GM18519 (cell line): ENCODE data around the gene PIGS.
"Not testable (repeated sequence)": the region's sequence is repeated elsewhere in the genome, so short reads cannot be mapped to it uniquely, and the experiment has no call there.

Experiments used
- ATAC-seq: cut with Tn5 transposase; IDR thresholded peaks from one replicate; pipeline ENCODE4 v1.9.1; 2021; ENCODE audit warnings: mild to moderate bottlenecking, moderate library complexity; ENCODE audit not compliant: unreplicated experiment, low FRiP score

PIGS gene

DNA sequence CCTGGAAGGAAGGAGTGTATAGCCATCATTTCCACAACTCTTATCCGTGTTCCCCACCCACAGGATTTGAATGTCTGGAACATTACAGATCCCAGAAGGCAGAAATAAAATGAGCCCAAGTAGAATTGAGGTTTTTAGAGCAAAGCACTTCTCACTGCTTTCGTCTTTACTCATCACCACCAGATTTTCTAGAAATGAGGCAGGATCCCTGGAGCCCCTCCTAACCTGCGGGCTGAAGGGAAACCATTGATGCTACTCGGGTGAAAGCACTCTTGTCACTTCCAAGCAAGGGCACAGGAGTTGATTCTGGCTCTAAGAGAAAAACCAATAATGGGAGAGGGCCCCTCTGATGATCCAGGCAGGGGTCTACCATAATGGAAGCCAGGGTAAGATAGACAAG, 8.2 kb upstream of the PIGS start:
- ATAC-seq: no peak

DNA sequence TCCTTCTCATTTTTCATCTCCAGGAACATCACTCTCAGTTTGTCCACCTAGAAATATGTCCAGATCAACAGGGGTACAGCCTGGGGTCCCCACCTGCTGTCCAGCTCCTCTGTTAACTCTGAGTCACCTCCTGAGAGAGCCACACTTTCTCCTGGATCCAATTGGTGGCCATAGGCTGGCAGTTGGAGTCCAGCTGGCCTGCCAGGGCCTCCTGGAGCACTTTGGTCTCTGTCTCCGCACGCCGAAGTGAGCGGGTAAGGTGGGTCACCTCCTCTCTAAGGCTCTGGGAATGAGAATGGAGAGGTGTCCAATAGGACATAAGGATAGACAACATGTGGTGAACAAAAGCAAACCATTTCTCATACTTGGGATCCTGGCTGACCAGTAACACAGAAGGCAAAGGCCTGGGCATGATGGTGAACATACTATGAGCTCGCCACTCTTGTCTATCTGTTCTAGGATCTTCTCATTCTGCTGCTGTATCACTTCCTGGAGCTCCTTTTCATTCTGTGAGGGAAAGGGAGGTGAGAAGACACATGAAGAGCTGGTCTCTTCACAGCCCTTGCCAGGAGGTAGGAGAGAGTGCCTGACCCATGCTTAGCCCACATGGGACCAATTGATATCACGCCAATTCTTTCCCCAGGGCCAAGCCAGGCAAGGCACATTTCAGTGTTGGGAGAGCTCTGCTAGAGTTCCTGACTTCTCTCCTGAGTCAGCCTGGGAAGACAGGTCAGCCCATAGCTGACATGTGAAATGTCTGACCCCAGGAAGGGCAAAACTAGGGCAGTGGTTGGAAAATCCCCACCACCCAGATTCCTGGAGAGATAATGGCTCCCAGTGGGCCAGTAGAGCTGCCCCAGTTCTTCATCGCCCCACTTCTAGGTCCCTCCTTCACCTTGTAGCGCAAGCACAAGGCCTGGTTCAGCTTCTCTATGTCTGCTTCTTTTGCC, 7.2 kb upstream of the PIGS start:
- no peak for ATAC-seq

DNA sequence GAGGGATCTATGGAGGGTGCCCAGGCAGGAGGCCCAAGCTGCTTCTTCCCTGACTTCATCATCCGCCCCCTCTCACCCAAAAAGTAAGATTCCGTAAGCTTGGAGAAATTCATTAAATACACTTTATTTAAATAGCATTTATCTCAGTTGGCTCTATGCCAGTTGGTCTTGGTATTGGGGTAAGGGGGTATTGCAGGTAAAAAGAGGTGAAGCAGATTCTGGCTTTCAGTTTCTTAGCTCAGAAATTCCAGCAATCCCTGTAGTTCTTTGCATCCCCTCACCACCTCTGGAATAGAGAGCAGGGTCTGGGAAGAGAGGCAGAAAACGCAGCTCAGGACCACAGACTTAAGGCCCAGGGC, 6.1 kb upstream of the PIGS start:
- no peak for ATAC-seq

DNA sequence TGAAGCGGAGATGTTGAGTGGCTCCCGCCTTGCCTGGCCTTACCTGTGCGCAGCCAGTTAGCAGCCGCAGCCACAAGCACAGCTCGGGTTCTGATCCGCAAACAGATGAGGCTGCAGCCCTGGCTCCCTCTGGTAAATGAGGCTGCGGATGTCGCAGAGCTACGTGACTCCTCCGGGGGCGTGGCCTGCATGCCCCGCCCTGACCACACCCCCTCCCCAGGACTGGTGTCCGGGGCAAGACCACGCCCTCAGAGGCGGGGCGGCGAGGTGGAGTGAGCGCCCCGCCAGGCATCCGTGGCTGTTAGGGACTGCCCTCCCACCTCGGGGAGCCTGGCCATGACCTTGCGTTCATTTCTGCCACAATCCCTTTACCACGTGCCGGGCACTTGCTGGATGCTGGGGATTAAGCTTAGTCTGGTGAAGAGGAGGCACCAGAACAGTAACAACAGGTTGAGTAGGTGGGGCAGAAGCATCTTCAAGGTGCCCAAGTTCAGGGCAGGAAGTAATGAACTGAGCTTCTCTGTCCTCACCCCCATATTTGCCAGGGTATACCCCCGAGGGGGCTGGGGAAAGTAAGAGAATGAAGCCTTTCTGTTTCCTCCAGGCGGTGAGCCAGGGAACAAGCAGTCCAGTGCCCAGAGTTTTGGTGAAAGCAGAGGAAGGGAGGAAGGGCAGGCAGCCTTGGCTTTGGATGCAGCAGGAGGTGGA, 5.6 kb upstream of the PIGS start, which contains the start of gene ALDOC:
ALDOC (minus strand) TSS at position 138 of the 708 bp plus-strand sequence. CDS start 1,363 bp downstream, outside the sequence.
- peak; percentile 57 for ATAC-seq

DNA sequence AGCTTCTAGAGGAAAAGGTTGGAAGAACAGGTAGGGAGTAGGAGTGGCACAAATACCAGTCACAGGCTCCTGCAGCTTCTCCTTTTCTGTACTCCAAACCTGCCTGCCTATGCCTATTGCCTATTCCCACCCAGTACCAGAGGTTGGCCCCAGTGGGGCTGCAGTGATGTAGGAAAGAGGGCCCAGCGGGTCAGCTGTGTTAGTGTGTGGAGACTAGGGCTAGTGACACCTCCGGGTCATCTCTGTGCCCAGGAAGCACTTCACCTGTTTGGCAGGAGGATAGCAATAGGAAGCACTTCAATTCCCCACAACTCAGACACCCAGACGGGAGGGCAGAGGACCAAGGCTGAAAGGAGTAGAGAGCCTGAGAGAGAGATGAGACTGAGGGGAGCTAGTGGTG, 4.7 kb upstream of the PIGS start:
- ATAC-seq: not testable (repeated sequence)

DNA sequence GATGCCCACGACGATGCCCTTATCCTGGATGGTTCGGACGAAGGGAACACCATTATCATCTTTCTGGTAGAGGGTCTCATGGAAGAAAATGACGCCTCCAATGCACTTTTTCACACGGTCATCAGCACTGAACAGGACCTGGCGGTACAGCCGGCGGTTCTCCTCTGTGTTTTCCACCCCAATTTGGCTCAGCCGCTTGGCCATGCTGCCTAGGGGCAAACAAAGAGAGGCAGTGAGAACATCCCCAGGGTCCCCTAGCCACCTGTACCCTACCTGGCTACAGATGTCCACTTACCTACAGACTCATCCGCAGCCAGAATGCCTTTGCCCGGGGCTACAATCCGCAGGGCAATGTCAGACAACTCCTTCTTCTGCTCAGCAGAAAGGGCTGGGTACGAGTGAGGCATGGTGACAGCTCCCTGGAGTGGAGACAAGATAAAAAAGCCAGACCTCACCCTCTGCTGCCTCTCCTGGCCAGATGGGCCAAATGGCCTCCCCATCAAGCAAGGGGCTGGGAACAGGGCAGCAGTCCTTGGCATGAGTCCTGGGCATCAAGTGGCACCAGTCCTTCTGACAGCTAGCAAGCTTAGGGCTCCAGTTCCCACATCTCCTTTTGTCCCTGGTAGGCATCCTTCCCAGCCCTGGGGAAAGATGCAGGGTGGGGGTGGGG, 3.9 kb upstream of the PIGS start:
- no peak for ATAC-seq

DNA sequence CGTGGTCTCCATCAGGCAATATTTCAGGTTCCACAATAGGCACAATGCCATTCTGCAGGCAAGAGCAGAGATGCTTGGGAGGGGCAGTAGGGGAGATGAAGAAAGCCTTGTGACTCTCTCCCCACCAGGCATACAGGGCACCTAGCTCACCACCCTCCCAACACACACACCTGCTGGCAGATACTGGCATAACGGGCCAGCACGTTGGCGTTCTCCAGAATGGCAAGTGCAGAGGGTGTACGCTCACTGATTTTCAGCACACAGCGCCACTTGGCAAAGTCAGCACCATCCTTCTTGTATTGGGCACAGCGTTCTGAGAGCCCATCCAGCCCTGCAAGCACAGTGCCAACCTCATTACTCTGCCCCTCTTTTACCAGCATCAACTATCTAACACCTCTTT, 3.2 kb upstream of the PIGS start:
- ATAC-seq: no peak

DNA sequence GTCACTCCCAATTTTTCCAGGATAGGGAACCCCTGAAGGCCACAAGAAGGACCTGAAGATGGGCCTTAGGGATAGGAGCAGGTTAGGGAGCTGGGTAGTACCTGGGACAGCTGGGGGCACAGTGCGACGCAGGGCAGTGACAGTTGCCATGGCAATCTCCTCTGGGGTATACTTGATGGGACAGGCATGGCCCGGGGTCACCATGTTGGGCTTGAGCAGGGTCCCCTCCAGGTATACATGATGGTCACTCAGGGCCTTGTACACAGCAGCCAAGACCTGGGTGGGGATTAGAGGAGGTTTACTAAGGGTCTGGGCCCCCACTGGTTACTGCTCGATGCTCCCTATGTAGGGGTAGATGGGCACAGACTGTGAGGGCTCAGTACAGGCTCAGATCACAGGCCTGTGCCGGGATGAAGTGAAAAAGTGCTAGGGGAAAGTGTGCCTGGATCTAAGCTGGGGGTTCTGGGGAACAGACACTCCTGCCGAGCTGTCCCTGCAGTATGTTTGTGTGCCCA, 2.7 kb upstream of the PIGS start:
- no peak for ATAC-seq

DNA sequence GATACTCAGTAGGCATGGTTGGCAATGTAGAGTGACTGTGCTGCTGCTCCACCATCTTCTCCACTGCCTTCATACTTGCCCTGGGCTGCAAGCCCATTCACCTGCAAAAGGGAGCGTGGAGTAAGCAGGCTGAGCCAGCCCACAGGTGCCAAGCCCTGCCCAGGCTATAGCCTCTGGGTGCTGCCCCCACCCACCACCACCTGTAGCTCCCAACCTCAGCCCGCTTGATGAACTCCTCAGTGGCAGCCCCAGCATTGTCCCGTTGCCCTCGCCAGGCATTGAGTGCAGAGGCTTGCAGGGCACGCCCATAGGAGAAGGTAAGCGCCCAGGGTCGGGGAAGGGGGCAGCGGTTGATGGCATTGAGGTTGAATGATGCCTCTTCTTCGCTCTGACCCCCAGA, 2.2 kb upstream of the PIGS start:
- no peak for ATAC-seq

DNA sequence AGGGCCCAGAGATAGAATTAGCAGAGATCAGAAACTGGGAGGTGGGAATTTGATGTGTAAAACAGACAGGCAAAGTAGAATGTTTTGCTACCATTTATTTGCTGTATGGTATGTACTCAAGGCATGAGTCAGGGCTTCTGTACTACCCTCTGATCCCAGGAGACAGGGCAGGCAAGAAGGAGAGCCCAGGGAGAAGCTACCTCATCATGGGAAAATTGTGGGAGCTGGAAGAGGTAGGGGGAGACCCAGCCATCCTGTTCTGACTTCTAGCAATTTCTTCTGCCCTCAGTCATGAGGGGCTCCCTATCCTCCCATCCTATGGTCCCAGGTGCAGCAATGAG, 1.7 kb upstream of the PIGS start:
- no peak for ATAC-seq

DNA sequence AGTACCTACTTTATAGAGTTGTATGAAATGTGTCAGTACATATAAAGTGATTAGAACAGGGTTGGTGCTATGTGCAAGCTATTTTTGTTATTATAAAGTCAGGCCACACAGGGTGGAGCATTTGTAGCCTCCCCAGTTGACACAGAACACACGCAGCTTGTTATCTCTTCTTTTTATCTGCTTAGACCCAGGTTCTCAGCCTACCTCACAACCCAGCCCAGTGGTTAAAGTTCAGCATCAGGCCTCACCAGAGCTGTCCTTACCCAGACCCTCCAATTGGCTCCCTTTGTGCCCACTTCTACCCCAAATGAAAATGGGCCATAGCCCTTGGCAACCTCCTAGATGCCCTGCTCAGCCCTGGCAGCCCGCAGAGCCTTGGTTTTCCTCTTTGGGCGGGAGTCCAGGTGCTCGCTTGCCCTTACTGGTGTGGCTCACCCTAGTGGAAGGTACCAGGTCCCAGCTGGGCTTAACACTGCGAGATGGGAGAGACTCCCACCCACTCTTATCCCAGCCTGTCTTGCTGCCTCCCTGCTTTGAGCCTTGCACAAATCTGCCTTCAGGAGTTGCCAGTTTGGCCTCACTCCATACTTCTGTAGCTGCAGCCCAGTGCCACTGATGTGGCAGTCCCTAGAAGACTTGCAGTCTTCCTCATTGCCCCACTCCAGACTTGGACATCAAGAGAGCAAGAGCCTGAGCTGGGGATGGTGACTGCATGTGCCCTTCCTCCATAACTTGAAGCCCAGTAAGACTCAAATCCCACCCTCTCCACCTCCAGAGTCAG, 1.1 kb upstream of the PIGS start:
- ATAC-seq: no peak

DNA sequence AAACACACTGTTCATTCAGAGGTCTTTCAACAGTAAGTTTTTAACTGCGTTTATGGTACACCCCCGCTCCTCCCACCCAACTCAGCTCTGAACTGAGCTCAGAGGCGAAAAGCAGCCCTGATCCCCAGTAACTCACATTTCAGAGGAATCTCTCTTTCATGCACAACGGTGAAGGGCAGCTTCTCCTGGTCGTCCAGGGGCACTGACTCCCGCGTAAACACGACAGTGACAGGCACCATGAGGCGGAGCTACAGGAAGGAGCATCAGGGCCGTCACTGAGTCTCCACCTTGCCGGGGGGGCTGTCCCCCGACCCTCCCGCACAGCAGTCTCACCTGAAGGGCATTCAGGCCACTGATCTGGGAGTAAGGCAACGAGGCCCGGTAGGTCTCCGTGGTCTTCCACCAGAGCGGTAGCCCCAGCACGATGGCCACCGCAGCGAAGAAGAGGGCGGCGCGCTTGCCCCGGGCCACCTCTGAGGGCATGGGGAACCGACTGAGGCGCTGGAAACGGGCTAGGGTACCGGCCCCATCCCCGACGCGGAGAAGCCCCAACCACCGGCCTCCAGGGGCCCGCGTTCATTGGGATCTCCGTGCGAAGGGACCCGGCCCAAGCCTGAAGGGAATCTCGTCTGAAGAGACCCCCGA, 486 bp downstream of the PIGS start:
- ATAC-seq: peak; percentile 5

DNA sequence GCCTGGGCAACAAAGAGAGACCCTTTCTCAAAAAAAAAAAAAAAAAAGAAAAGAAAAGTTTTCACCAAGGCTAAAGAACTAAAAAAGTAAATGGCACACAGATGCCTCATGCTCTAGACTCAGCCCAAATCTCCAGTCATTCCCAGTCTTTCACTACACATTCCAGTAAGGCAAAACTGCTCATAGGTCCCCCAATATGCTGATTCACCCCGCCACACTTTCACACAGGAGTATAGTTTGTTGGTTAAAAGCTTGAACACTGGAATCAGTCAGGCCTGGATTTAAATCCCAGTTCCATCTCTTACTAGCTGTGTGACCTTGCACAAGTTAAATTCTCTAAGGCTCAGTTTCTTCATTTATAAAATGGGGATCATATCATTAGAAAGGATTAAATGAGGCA, 1.9 kb downstream of the PIGS start:
- ATAC-seq: no peak

DNA sequence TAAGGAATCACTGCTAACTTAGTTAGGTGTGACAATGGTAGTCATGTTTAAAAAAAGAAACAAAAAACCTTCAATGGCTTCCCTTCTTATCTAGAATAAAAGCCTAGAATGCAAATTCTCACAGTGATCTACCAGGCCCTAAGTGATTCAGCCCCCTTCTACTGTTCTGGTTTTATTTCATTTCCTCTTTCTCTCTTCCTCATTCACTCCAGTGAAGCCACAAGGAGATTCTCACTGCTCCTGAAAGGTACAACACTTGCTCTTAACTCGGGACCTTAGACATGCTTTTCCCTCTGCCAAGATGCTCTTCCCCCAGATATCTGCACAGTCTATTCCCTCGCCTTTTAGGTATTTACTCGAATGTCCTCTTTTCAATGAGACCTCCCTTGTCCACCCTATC, 3.7 kb downstream of the PIGS start:
- ATAC-seq: no peak

DNA sequence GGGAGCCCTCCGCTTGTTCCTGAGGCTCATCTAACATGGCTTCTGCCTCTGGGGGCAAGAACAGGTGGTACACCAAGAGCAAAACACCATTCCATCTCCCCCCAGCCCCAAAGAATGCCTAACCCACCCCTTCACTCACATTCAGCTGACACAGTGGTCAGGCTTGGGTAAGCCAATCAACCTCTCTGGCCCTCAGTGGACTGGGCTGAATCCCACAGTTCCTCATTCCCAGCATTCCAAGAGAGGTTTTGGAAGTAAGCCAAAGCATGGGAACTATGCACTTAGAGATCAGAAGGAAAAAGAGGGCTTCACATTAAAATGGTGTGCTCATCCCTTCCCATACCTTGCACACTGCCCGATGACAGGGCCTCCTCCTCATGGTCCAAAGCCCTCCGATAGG, 7.8 kb downstream of the PIGS start:
- ATAC-seq: no peak

DNA sequence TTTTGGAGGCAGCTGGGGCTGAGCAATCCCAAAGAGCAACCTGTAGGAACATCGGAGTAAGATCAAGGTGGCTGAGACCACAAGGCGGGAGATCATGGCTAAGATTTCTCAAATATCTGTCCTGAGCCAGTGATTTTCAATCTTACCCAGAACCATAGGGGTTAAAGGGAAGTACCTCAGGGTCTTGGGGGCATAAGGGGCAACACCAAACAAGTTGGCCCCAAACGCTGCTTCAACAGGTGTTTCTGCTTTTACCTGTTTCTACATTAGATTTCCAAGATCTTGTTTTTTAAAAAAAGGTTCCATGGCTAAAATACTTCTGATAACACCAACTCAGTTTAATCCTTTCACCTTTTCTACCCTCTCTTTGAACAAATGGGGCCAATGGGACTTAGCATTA, 16.3 kb downstream of the PIGS start:
- no peak for ATAC-seq

DNA sequence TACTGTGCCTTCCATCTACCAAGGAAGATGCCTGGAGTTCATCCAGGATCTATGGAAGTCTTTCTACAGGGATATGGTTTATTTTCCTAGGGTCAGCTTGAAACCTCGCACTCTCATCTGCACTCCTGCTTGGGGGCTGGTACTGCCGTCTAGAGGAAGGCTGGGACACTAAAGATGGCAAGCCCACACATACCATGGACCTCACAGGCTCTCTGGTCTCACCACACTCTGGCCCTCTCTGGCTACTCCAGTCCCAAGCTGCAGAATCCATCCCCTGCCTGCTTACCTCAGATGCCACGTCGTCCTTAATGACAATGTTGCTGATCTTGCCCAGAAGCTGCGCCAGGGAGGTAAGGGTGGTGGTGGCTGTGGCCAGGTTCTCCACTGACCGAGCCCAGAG, 16.8 kb downstream of the PIGS start:
- ATAC-seq: no peak

DNA sequence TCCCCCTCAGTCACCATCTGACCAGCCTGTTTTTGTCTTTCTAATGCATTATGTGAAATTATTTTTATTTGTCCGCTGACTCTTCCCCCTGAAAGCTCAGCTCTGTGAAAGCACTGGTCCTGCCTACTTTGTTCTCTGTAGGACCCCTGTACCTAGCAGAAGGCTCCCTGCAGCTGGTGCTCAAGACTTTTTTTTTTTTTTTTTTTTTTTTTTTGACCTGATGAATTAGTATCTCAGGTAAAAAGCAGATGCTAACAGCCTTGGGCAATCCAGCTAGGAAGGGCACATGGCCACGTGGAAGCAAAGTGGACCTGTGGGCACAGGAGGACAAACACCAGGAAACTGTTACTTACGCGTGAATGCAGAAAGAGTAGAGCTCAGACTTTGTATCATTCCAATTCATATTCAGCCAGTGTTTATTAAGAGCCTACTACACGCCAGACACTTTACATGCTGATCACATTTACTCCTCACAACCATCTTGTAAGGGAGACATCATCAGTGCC, 18.3 kb downstream of the PIGS start:
- ATAC-seq: no peak

DNA sequence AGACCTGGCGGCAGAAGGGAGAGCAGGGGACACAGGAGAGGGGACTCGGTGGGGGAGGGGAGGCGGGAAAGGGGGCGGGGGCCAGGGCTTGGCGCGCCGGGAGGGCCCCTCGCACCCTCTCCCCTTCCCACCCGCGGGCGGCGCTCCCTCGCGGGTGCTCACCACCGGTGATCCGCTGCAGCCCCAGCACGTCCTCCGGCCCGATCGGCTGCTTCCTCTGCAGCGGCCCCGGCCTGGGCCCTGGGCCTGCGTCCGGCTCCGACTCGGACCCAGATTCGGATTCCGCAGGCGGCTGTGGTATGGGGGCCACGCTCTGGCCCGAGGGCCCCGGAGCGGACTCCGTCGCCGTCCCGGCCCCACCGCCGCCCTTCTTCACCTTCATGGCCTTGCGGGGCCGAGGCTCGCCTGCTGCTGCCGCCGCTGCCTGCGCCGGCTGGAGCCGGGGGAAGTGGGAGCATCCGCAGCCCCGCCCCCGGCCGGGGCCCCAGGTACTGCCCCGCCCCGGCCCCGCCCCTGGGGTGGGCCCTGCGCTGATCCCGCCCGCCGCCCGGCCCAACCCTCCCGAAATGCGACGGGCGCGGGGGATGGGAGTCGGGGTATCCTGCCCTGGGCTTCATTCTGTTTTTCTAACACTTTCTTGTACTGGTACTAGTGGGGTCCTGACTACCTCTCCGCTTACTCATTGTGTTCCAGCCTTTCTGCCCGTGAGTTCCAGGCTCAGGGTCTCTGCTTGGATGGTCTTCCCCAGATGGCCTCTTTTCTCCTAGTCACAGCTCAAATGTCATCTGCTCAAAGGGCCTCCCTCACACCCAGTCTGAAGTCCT, 18.9 kb downstream of the PIGS start, which contains the start of gene UNC119:
UNC119 (minus strand) TSS at position 449 of the 824 bp plus-strand sequence; CDS start at position 382, 67 bp downstream.
- no peak for ATAC-seq
